Fibroblast of skin of right biceps (primary cell): Measurements from ENCODE around the gene DYNC1I2.

Experiments used
- DNase-seq: peaks from one replicate; pipeline ENCODE4 v3.0.0-alpha.2; 2013

The DYNC1I2 gene

DNA sequence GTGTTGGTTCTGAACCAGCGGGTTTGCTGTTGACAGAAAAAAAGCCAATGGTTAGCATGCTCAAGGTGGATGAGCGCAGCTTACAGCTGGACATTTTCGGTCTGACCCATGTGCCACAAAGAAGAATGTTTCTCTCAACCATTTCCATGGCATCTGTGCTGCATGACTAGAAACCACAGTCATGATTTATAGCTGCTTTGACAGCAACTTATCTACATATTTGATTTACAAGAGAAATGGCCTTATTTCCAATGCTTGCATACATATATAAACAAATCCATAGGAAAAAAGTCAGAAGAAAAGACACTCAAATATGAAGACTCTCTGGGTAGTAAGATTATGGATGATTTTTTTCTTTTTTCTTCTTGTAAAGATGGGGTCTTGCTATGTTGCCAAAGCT lies 98.2 kb downstream of the DYNC1I2 start:
- no peak for DNase-seq

- no peak for DNase-seq
Measured at GRCh38 chr2:171787333-171788072, 100.2 kb downstream of the DYNC1I2 start.

DNA sequence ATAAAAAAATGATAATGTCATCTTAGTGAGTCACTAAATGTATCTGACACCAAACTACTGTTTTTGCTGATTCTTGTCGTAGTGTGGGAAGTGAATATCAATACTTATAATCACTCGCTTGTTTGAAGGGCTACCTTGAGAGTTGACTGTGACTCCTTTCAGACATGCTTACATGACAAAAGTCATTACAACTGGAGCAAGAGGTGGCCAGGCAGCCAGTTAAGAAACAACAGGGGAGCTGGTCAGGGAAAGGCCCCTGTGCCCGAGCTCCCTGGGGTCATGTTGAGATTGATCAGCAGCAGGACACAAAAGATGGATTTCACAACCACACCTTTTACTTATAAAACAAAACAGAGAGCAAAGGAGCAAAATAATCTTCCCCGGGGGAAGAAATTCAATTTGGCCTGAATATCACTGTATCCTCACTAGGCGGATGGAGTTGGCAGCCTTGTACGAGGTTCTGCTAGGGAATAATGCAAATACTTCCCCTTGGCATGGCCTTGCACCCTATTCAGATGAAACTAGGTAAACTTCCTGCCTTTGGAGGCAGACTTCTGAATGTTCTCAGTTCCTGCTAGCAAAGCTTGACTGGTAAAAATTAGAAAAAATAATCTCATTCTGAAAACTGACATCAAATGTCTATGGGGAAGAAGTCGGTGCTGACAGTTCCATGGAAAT lies 101.2 kb downstream of the DYNC1I2 start:
- DNase-seq: no peak

DNA sequence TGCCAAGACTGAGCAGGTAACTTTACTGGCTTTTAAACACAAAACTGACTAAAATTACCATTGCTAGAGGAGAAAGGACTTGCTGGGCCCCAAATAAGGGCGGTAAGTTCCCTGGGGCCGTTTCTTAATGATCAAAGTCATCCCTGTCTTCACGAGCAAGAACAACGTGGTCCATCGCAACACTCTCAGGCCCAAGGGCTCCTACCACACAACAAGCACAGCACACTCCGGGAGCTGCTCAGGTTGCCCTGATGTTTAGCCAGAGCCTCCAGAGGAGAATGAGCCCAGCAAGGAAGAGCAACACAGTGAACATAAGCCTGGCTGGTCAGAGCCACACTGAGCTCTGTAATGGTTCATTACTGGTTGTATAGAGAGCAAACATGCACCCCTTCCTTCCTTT lies 102.7 kb downstream of the DYNC1I2 start:
- DNase-seq: no peak

DNA sequence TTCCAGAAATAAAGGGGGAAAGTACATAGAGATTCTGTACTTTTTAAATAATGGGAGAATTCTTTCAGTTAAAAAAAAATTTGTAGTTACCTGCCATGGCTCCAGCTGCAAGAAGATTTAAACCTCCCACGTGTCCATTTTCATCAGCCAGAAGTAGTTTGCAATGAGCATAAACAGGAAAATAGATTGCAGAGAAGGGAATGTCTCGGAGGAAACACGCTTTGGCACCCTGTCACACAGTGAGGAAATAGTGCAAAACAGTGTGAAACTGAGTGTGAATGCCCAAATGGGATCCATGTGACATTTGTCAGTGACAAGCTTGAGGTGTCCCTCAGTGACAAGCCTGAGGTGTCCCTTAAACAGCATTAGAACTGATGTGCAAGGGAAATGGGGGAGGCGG lies 104.1 kb downstream of the DYNC1I2 start:
- DNase-seq: no peak

DNA sequence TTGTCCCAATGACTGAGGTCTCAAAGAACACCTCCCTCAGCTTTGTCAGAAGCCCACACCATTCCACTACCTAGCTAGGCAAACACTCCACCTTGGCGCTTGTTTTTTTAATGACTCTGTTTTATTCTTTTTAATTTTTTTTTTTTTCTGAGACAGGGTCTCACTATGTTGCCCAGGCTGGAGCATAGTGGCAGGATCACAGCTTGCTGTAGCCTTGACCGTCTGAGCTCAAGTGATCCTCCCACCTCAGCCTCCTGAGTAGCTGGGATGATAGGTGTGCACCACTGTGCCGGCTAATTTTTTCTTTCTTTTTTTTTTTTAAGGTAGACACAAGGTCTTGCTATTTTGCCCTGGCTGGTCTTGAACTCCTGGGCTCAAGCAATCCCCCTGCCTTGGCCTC lies 104.9 kb downstream of the DYNC1I2 start:
- no peak for DNase-seq

GRCh38 chr2:171792886-171793580 lies 105.8 kb downstream of the DYNC1I2 start:
- DNase-seq: no peak

- DNase-seq: peak; percentile 34
Measured at GRCh38 chr2:171793691-171794678, 106.7 kb downstream of the DYNC1I2 start.

GRCh38 chr2:171794918-171795317 lies 107.6 kb downstream of the DYNC1I2 start:
- DNase-seq: no peak
